T-helper 2 cell (primary cell): Measurements from ENCODE around the gene KCNIP4.

Experiments used
- DNase-seq, 5 experiments: peaks; one replicate each; pipeline versions ENCODE4 v3.0.0 to v3.0.0-alpha.2; 2012 to 2022

Gene KCNIP4

DNA sequence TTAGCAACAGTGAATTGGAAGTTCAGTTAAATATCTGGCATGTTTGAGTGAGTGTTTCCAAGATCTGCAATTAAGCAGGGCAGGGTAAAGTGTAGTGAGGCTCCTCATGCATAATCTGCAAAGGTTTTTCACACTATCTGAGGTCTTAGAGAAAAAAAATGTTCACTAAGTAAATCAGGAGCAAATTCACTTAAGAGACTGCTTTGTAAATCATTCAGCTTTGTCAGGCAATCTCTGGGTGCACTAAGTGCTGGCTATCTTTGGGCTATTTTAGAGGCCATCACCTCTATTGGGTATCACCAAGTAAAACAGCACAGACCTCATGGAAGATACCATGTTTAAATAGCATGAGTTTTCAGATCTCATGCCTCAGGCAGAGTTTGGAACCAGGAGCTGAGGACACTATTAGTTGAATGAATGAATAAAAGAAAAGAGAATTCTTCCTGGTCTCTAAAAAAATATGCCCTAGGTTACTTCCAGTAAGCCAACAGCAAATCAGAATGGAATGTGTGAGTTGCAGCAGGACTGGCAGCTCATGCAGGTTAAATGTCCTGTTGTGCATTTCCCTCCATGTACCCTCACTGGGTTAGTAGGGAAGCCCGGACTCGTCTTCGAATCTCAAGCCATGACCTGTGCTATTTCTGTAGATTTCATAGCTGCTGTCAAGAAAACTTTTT lies 195.3 kb downstream of the KCNIP4 start:
- DNase-seq, result no peak

GRCh38 chr4:21752616-21753015 lies 196.0 kb downstream of the KCNIP4 start:
- no peak for DNase-seq

- no peak for DNase-seq
These were observed 198.6 kb downstream of the KCNIP4 start for GRCh38 chr4:21749924-21750323.

GRCh38 chr4:21749412-21749811 lies 199.2 kb downstream of the KCNIP4 start:
- no peak for DNase-seq

DNA sequence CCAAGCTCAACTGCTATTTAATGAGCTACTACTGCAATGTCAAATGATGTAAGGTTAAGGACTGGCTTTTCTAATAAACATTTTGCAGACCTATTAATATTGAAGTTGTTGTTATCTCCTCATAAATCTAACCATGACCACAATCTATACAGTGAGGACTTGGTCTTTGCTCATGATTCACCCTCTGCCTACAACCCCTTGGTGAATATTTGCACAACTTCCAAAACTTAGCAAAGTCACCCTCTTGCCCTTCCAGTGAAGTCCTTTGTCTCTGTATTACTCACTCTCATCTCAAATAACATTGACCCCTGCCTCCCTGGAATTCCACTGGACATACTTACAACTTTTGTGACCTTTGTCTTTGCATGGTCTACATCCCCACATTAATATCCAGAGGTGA lies 204.5 kb downstream of the KCNIP4 start:
- no peak for DNase-seq

- DNase-seq, result no peak
These were observed 206.2 kb downstream of the KCNIP4 start for GRCh38 chr4:21742326-21742725.

DNA sequence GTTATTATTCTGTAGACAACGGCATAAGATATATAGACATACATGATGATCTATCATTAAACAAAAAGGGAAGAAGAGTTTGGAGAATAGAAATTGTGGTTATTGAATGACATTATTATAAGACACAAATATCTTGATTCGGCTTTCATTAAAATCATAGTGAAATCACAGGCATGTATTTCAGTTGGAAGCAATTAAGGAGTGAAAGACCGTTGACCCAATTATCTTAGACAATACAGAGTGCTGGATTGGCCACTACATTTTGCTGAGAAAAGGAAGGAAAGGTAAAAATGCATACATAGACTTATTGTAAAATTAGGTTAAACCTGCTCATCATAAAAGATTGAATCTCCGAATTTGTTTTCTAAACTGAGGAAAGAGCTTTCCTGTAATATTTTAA lies 209.8 kb downstream of the KCNIP4 start:
- no peak for DNase-seq

DNA sequence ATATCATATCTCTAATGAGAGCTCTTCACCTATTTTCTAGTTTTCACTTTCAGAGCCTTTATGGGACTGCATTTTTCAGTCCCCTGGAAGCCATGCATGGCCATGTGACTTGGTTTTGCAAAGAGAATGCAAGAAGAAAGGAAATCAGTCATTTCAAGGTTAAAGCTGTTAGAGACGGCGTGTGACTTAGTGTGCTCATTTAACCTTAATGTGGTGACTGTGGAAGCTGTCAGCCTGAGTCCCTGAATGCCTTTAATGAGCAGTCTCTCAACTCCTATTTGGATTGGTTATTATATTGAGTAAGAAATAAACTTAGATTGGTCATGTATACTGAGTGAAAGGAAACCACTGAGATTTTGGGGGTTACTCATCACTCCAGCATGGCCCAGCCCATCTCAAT lies 212.7 kb downstream of the KCNIP4 start:
- no peak for DNase-seq

GRCh38 chr4:21733894-21734630 lies 214.5 kb downstream of the KCNIP4 start:
- no peak for DNase-seq

GRCh38 chr4:21728304-21728703 lies 220.3 kb downstream of the KCNIP4 start:
- DNase-seq, result no peak

GRCh38 chr4:21726255-21726815 lies 222.2 kb downstream of the KCNIP4 start:
- DNase-seq, result no peak

- DNase-seq, result no peak
These were observed 226.3 kb downstream of the KCNIP4 start for GRCh38 chr4:21722157-21722839.

GRCh38 chr4:21716531-21716930 lies 232.0 kb downstream of the KCNIP4 start:
- no peak for DNase-seq

DNA sequence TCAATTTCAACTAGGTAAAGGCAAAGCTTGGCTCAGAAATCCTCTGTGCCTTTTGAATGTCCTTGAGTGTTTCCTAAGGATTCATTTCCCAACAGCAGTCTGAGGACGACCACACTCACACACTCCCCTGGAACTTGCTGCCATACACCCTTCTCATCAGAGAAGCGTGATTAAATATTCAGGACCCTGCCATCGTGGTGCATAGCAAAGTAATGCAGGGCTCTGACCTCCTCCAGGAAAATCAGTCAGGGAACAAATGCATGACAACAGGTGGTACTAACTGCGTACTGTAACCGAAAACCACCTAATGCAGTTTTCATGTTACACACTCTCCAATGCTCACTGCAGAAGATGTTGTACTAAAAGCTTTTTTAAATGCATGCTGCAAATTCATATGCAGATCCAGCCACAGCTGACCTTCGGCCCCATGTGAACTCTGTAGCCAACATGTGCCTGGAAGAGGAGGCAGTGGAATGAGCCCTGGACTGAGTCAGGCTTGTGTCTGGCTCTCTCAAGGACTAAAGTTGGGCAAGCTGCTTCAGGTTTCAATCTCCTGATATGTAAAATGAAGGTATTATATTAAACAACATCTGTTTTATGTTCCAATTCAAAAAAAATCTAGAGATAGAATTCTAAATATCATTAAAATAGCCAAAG lies 238.3 kb downstream of the KCNIP4 start:
- no peak for DNase-seq

DNA sequence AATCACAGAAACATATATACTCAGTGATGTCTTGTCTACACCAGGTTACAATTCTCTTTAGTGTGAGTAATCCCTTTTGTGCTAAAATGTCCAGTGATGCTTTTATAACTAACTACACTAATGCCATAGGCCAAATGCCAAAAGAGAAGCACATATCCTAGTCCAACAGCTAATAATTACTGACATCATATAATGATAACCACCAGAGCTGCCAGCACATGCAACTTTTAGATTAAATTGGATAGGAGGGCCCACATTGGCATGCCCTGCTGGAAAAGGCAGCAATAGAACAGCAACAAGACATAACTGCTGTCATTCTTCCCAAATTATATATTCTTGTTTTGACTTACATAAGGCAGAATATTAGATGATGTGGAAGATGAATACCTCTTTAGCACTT lies 238.8 kb downstream of the KCNIP4 start:
- no peak for DNase-seq

GRCh38 chr4:21709031-21709430 lies 239.5 kb downstream of the KCNIP4 start:
- no peak for DNase-seq

DNA sequence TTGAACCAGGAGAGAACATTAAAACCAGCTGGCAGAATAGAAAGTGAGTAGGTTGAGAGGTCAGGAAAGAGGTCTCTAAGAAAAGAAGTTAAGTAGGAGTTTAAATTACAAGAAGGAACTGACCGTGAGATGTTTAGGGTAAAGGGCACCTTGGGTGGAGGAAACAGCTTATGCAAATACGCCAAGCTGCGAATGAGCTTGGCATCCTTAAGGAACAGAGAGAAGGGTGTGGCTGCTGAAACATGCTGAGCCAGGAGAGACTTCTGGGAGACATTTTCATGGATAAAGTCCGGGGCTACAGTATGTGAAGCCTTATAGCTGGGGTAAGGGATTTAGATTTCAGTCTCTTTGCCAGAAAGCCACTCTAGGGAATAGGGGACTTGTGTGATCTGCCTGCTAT lies 249.1 kb downstream of the KCNIP4 start:
- DNase-seq, result no peak

DNA sequence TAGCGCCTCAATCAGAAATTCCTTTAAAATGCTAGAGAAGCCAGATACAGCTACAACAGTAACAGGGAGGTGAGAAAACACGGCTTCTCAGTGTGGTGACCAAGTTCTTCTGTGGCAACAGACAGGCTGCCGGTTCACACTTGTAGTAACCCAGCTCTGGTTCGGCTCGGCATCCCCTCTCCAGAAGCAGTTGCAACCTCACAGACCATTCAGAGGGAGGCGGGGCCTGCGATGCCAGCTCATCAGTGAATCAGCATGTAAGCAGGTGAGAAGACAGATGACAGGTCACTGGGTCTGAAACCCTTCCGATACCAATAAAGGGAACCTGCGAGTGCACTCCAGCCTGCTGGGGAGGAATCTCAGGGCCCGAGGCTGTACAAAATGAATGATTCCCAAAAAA lies 251.0 kb downstream of the KCNIP4 start:
- DNase-seq, result no peak

- no peak for DNase-seq
These were observed 253.4 kb downstream of the KCNIP4 start for GRCh38 chr4:21695141-21695540.

DNA sequence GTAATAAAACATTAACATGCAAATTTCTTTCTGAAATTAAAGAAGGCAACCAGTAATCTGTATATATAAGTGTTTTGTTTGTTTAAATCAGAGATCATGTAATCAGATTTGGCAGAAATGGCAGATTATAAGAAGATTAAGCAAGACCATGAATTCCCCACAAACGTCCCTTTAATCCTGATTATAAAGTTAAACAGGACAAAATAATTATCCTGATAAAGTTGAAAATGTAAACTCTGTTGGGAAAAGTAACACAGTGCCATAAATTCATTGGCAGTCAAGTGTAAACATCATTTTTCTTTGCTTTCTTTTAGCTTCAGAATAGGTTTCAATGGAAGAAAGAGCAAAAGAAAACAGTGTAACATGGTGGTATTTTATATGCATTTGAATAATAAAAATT lies 256.3 kb downstream of the KCNIP4 start:
- no peak for DNase-seq

- no peak for DNase-seq
These were observed 259.8 kb downstream of the KCNIP4 start for GRCh38 chr4:21688596-21689265.

DNA sequence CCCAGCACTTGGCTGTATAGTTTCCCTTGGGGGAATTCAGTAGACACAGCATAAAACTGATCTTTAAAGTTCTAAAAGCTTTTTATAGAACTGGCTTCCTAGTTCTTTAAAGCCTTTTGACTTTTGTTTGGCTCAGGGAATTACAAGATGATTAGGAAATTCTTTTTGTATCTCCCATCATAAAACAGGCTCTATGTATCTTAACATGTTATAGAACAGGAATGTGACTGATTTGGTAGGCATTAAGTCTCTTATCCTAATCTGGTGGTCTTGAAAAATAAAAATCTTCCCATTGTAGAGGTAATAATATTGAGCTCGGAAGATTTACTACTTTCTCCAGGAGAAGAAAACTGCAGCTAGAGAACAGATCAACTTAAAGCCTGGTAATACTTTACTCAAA lies 262.7 kb downstream of the KCNIP4 start:
- no peak for DNase-seq
